C4-2B (cell line): ENCODE data around the gene CAMTA1.

Experiments used
- ZFX ChIP-seq: fragments of 450-650 bp; IDR thresholded peaks from 2 replicates; pipeline ENCODE4 v1.6.1; 2017
- TF ChIP-seq, protein P1 (sequence below): fragments of 450-650 bp; conservative IDR thresholded peaks from 2 replicates; pipeline ENCODE4 v1.5.1; 2017; ENCODE audit warnings: mild to moderate bottlenecking

DNA sequence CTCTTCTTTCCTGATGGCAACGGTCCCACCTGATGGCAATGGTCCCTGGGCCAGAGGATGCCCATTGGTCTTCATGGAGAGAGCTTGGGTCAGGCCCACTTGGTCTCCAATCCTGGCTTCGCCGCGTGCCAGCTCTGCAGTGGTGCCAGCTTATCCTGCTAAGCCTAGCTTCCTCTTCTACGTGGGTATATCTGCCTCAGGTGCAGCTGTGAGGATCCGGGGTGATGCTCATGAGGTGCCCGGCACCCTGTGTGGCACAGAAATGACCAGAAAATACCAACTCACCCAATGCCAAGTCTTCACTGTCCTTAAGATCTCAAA, 437.4 kb downstream of the CAMTA1 start:
- no peak for TF ChIP-seq ZFX
- TF ChIP-seq, protein P1, sequence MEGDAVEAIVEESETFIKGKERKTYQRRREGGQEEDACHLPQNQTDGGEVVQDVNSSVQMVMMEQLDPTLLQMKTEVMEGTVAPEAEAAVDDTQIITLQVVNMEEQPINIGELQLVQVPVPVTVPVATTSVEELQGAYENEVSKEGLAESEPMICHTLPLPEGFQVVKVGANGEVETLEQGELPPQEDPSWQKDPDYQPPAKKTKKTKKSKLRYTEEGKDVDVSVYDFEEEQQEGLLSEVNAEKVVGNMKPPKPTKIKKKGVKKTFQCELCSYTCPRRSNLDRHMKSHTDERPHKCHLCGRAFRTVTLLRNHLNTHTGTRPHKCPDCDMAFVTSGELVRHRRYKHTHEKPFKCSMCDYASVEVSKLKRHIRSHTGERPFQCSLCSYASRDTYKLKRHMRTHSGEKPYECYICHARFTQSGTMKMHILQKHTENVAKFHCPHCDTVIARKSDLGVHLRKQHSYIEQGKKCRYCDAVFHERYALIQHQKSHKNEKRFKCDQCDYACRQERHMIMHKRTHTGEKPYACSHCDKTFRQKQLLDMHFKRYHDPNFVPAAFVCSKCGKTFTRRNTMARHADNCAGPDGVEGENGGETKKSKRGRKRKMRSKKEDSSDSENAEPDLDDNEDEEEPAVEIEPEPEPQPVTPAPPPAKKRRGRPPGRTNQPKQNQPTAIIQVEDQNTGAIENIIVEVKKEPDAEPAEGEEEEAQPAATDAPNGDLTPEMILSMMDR, result no peak
